Measurements from ENCODE around the gene LRRC38. TPM values are rescaled to one million over a fixed set of nuclear protein-coding genes. Genes with fewer than 3 reads are reported as not detected.

The LRRC38 gene
- total RNA-seq, 1 experiment from 2014 or later = not detected

- TF ChIP-seq FOSL1 (IDR thresholded peaks at IDR 0.05; ENCODE audit: low read depth) (no peak), MAX (IDR thresholded peaks at IDR 0.05) (no peak), POLR2A (IDR thresholded peaks at IDR 0.05; ENCODE audit: borderline replicate concordance, extremely low read depth, insufficient read depth, insufficient read length) (no peak), TCF7L2 (IDR thresholded peaks at IDR 0.05; ENCODE audit: borderline replicate concordance, extremely low read depth, insufficient read depth, insufficient read length) (no peak), CTCF (IDR thresholded peaks at IDR 0.05 in 2 of 3, conservative IDR thresholded peaks at IDR 0.05 in 1 of 3; ENCODE audit: borderline replicate concordance in 1 of 3, insufficient read depth in 1 of 3, low read depth in 2 of 3, low read length in 2 of 3) (no peak), EGR1 (IDR thresholded peaks at IDR 0.05; ENCODE audit: low read depth) (no peak), EZH2phosphoT487 (IDR thresholded peaks at IDR 0.05; ENCODE audit: borderline replicate concordance) (no peak), EZH2 (IDR thresholded peaks at IDR 0.05) (no peak), POLR2AphosphoS5 (IDR thresholded peaks at IDR 0.05; ENCODE audit: low read depth, low read length) (no peak), ELF1 (IDR thresholded peaks at IDR 0.05; ENCODE audit: borderline replicate concordance, low read depth) (no peak), ZNF274 (IDR thresholded peaks at IDR 0.05; ENCODE audit: low read depth, low read length) (no peak), CBX3 (IDR thresholded peaks at IDR 0.05; ENCODE audit: low read depth) (no peak), SRF (IDR thresholded peaks at IDR 0.05; ENCODE audit: low read depth) (no peak), ZFX (IDR thresholded peaks at IDR 0.05) (no peak), REST (IDR thresholded peaks at IDR 0.05; ENCODE audit: low read depth) (no peak), RAD21 (IDR thresholded peaks at IDR 0.05; ENCODE audit: low read depth) (no peak), SIN3A (IDR thresholded peaks at IDR 0.05; ENCODE audit: low read depth) (no peak), CEBPB (IDR thresholded peaks at IDR 0.05; ENCODE audit: low read depth) (no peak)
- Histone ChIP-seq H3K9me3 (ENCODE audit: control insufficient read depth in 1 of 2, insufficient read depth in 1 of 2, low read depth in 1 of 2, low read length in 2 of 2) (no peaks in the 10 kb centered on the region), H3K36me3 (ENCODE audit: control insufficient read depth in 1 of 2, insufficient read depth in 2 of 2, low read length in 2 of 2) (no peaks in the 10 kb centered on the region), H3K9me2 (ENCODE audit: insufficient read depth) (no peaks in the 10 kb centered on the region), H3K4me2 (ENCODE audit: low read length) (no peak overlapping the region), H3K27me3 (ENCODE audit: insufficient read depth, low read length) (no peaks in the 10 kb centered on the region), H3K9ac (ENCODE audit: low read length) (no peak overlapping the region), H2AFZ (ENCODE audit: low read depth, low read length, poor library complexity, severe bottlenecking) (no peak overlapping the region), H3K4me3 (replicated peaks in 1 of 2; ENCODE audit: low read depth in 1 of 2, low read length in 2 of 2) (no peak overlapping the region), H3K27ac (ENCODE audit: low read depth, low read length) (no peak overlapping the region), H3K79me2 (ENCODE audit: insufficient read depth, low read length) (no peaks in the 10 kb centered on the region), H3K4me1 (ENCODE audit: control insufficient read depth in 1 of 2, insufficient read depth in 2 of 2, low read length in 2 of 2) (no peaks in the 10 kb centered on the region), H4K20me1 (ENCODE audit: insufficient read depth) (no peaks in the 10 kb centered on the region)
- ChIA-PET POLR2A (no interaction called here), CTCF (no interaction called here), RAD21 (ENCODE audit: low non-redundant PET in 1 of 2, low total read pairs in 2 of 2, uncharacterized antibody in 2 of 2, unreplicated experiment in 2 of 2) (no interaction called here)
- ATAC-seq (no peak), DNase-seq (ENCODE audit: low read depth, low spot score) (no peak)
- intact Hi-C loops (cut with micrococcal nuclease) = no loop called here
- BruUV-seq (replicated peaks) = no TSS peak
These were observed 14.5 kb upstream of the LRRC38 start for GRCh38 chr1:13528320-13528719.
